GF-D8 (cell line): ENCODE results near the gene ZBTB5.

ENCODE experiments used
- DNase-seq: peaks from one replicate; lab custom pipeline; 2025; lab: John Stamatoyannopoulos, UW

Gene ZBTB5

DNA sequence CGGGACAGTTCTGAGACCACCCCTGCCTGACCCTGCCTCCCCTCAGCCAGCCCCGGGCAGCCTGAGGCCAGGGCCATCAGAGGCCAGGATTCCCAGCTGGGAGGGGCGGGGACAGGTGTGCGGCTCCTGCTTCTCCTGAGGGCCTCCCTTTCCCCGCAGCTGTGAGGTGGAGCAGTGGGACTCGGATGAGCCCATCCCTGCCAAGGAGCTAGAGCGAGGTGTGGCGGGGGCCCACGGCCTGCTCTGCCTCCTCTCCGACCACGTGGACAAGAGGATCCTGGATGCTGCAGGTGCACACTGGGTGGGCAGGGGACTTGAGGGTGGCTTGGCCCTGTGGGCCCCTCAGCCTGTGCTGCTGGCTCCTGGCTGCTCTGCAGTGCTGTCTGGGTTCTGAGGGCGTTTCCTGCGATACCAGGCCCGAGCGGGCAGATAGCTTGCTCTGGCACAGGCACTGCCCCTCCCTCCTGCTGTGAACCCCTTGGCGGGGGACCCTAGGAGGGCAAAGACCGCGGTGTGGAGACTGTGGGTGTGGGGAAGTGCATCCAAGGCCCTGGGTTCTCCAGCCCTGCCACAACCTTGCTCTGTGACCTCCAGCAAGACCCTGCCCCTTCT lies 40.5 kb downstream of the ZBTB5 start:
- DNase-seq: no peak

DNA sequence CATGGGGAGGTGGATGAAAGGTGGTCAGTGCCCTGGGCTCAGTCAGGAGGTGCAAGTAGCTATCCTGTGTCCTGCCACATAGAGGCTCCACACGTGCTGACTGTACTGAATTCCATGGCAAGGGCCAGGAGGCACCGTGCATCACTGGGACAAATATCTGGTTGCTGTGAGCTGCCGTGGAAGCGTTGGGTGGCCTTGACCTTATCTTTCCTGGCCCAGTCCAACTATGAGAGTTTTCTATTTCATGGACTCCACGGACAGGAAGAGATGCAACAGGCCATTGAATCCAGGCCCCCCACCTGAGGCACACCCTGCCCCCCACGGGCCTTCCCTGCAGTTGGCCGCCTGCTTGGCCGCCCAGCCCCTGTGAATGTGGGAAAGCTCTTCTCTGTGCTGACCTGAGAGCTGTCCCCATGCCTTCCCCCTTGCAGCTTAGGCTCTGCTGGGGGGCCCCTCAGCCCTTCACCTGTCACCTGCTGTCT lies 41.0 kb downstream of the ZBTB5 start:
- no peak for DNase-seq

- DNase-seq: no peak
Measured at GRCh38 chr9:37423508-37423907, 41.7 kb downstream of the ZBTB5 start.

GRCh38 chr9:37422289-37423104 lies 42.8 kb downstream of the ZBTB5 start, which contains the start of gene GRHPR:
GRHPR (plus strand) TSS chr9:37422696; CDS start chr9:37422751, 55 bp downstream.
- DNase-seq: peak; percentile 72

DNA sequence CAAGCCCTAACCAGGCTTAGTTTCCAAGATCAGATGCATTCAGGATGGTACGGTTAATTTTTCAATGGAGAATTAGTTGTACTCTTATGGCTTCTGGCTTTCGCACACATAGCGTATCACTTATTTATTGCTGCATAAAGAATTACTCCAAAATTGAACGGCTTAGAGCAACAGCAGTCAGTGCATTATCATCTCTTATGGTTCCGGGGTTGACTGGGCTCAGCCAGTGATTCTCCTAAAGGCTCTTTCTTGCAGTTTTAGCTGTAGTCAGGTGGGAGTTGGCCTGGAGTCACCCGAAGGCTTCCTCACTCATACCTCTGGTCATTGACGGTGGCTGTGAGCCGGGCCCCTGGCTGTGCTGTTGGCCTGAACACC lies 43.3 kb downstream of the ZBTB5 start:
- DNase-seq: no peak

GRCh38 chr9:37420271-37421215 lies 44.7 kb downstream of the ZBTB5 start:
- DNase-seq: no peak

- no peak for DNase-seq
Measured at GRCh38 chr9:37419204-37419603, 46.0 kb downstream of the ZBTB5 start.

DNA sequence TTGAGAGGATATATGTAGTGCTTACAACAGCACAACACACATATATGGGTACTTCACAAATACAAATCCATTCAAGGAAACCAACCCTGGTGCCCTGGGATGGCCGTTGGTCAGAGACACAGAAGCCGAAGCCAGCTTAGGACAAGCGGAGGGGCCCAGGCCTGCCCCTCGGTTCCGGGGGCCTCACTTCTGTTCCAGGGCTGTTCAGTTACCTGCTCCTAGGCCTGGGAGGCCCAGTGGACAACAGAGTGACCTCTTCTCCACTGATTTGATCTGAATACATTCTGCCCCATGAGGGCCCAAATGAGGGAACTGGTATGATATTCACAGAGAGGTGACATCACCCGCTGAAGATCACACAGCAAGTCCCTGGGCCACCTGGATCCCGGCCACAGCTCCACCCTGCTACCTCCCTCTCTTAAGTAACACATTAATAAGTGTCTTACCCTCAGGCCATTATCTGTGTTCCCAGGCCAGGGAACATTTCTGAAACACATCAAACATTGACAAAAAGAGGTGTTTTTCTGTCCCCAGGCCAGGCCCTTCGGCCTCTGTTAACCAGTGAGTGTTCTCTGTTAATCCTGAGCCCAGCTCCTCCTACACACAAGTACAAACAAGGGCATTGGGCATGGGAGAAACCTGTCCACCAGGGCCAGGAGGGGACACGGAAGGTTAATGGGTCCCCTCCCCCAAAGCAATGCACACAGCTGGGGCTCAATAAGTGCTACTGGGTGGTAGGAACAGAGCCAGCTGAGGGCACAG lies 47.2 kb downstream of the ZBTB5 start:
- DNase-seq: no peak

DNA sequence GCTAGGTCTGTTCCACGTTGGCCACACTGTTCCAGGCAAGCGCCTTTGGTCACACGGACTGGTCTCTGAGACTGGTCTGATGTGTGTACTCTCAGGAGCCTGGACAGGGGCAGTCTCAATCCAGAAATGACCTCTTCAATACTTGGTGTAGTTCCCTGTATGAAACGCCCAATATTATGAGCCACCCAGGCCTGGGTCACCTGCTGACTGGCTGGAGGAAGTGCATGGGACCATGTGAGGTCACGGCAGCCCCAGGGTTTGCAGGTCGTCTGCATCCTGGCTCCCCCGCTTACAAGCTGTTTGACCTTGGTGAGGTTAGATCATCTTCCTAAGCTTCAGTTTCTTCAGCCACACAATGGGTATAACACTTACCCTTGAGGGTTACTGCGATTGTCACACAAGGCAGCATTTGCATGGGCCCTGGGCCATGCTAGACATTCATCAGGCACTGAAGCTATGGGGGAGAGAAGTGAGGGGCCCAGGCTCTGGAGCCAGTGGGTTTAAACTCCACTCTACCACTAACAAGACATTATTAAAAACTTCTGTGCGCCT lies 47.9 kb downstream of the ZBTB5 start:
- no peak for DNase-seq

DNA sequence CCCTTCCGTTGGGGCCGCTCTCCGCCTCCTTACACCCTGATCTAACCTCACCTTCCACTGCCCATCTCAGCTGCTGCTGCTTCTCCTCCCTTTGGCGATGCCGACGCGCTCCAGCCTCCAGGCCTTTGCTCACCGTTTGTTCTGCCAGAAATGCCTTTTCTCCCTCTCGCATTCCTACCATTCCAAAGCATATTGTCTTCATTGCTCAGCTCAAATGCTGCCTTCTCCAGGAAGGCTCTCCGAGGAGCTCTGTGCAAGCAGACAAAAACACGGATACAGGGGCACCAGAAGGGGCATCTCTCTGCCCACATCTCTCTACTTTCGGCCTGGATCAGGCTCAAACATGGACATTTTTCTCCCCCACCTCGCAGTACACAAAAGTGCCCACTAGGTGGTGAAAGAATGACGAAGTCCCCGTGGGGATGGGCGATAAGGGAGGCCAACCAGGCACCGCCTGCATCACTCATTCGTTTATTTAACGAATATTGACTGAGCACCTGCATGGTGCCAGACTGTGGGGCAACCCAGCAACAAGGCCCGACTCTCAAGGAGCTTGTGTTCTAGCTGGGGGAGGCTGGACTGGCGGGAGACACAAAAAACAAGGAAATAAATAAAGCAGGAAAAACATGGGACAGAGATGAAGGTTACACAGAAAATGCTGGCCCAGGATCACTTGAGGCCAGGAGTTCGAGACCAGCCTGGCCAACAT lies 50.1 kb downstream of the ZBTB5 start:
- no peak for DNase-seq

DNA sequence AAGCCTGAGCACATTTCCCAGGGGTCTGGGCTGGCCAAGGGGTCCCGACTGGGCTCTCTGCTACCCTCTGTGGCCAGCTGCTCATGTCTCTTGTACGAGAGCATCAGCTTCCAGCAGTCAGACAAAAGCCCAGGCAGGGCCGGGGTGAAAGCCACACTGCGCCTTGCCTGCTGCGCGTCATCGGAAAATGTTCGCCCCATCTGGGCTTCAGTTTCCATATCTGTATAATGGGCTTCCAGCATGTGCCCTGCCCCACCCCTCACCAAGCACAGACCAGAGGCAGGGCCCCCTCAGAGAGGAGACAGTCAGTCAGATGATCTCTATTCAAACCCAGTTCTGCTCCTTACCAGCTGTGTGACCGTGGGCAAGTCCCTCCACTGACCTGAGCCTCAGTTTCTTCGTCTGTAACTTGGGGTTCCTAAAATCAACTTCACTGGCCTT lies 50.7 kb downstream of the ZBTB5 start:
- no peak for DNase-seq

- DNase-seq: no peak
Measured at GRCh38 chr9:37413311-37413710, 51.9 kb downstream of the ZBTB5 start.

DNA sequence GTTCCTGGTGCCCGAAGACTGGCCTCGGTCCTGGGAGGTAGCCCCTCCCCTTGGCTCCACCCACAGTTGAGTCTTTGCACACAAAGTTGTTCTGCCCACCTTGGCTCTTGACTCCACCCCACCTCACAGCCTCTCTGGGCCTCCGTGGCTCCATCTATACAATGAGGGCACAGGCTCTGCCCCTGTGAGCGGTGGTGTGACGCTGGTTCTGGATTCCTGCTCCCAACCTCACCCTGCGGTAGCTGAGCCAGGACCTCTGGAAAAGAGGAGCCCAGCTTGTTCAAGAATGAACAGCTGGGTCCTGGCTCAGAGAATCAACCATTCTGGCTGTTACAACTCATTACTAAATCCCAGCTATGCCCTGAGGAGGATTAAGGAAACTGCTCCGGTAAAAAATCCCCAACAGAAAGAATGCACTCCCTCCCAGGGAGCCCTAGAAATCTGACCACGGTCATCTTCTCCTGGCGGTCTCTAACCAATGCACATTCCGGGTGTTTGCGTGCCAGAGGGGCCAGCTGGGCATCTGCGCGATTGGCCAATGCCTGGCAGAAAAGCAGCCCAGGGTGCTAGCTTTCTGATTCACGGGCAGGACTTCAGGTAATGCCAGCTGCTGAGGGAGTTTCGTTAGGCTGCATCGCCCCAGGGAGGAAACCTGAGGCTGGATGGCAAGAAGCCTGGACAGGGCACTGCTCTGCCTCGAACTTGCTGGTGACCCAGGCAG lies 52.7 kb downstream of the ZBTB5 start:
- no peak for DNase-seq

GRCh38 chr9:37410969-37411785 lies 54.1 kb downstream of the ZBTB5 start:
- DNase-seq: no peak

GRCh38 chr9:37410354-37410861 lies 54.8 kb downstream of the ZBTB5 start:
- DNase-seq: no peak

DNA sequence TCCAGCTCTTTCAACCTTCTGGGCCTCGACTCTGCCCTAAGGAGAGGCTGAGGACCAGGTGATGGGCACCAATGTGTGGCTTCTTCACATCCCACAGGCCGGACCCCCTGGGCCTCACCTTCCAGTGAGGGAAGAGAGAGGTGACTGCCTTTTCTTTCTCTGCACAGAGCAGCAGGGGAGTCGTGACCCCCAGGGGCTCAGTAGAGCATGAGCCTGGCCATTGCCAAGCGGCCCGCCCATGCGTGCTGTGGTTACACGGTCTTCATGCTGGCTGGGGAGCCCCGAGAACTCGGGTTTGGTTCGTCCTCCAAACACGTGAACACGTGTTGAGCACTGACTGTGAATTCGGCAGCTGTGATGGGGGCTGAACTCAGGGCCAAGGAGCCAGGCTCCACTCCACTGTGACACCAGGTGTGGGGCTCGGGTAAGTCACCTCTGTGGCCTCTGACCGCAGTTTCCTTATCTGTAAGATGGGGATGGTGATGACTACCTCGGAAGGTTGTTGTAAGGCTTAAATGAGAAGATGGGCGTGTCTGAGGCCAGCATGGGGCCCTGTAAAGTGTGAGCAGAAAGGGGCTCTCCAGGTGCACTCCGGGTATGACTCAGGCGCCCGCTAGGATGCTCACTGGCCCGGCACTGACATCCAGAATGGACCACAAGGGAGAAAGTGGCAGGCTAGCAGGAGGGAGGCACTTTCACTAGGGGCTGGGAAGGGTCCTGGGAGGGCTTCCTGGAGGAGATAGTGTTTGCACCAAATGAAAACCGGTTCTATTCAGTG lies 56.1 kb downstream of the ZBTB5 start:
- no peak for DNase-seq

GRCh38 chr9:37407468-37407867 lies 57.8 kb downstream of the ZBTB5 start:
- DNase-seq: peak; percentile 16
